Fibroblast of the aortic adventitia (primary cell): ENCODE measurements around the gene TMC3. TPM values are rescaled to one million over a fixed set of nuclear protein-coding genes. Genes with fewer than 3 reads are reported as not detected.

Experiments used
- DNase-seq: peaks from one replicate; pipeline ENCODE4 v3.0.0-alpha.2; 2010; ENCODE audit warnings: low read depth
- H3K4me3 ChIP-seq: 2 replicates; pipeline ENCODE4 v1.5.1; 2011; ENCODE audit warnings: low read depth, mild to moderate bottlenecking, control low read depth, low read length, moderate library complexity
- total RNA-seq: library from RNA; depleted of rRNA; stranded (reverse); fragments of >200 nt; gene quantifications from 2 replicates; pipeline ENCODE4 v1.2.3, GENCODE V29; 2012; ENCODE audit warnings: low replicate concordance
- TF ChIP-seq, protein P1 (sequence below): IDR thresholded peaks from 2 replicates; pipeline ENCODE4 v1.5.1; 2011; ENCODE audit warnings: mild to moderate bottlenecking, low read length, control low read depth, inconsistent platforms; ENCODE audit not compliant: insufficient read depth

Gene TMC3
- total RNA-seq, 1 donor: under 0.01 TPM

DNA sequence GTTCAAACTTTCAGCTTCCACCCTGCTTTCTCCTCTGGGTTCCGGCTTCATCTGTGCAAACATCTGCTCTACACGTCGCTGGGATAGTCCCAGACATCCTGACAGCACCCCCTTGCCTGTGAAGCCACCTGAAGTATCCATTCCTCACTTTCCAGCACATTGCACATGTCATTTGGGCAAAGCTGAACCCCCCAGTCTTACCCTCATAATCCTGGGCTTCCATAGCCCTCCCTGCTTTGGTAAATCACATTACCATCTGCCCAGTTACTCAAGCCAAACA lies 92.6 kb downstream of the TMC3 start:
- DNase-seq: no peak
- no peak overlapping the region for H3K4me3 ChIP-seq
- TF ChIP-seq, protein P1, sequence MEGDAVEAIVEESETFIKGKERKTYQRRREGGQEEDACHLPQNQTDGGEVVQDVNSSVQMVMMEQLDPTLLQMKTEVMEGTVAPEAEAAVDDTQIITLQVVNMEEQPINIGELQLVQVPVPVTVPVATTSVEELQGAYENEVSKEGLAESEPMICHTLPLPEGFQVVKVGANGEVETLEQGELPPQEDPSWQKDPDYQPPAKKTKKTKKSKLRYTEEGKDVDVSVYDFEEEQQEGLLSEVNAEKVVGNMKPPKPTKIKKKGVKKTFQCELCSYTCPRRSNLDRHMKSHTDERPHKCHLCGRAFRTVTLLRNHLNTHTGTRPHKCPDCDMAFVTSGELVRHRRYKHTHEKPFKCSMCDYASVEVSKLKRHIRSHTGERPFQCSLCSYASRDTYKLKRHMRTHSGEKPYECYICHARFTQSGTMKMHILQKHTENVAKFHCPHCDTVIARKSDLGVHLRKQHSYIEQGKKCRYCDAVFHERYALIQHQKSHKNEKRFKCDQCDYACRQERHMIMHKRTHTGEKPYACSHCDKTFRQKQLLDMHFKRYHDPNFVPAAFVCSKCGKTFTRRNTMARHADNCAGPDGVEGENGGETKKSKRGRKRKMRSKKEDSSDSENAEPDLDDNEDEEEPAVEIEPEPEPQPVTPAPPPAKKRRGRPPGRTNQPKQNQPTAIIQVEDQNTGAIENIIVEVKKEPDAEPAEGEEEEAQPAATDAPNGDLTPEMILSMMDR: no peak

Other genes starting within 250 kb of the TMC3 start
- gene CFAP161, start 239.9 kb downstream of the TMC3 start, total RNA-seq: 4.0 TPM in 1 of 2 replicates, not detected in the other
- 0.65 and 1.4 TPM in 2 replicates for gene IL16, start 177.3 kb downstream of the TMC3 start, total RNA-seq
- 6.1 and 8.8 TPM in 2 replicates for gene STARD5, start 50.1 kb downstream of the TMC3 start, total RNA-seq